GM21390 (cell line): ENCODE data around the gene IFT81.

Experiments used
- ATAC-seq: cut with Tn5 transposase; IDR thresholded peaks from one replicate; pipeline ENCODE4 v1.9.1; 2021; ENCODE audit not compliant: unreplicated experiment

IFT81 gene

GRCh38 chr12:110149086-110149660 lies 25.0 kb downstream of the IFT81 start:
- no peak for ATAC-seq

DNA sequence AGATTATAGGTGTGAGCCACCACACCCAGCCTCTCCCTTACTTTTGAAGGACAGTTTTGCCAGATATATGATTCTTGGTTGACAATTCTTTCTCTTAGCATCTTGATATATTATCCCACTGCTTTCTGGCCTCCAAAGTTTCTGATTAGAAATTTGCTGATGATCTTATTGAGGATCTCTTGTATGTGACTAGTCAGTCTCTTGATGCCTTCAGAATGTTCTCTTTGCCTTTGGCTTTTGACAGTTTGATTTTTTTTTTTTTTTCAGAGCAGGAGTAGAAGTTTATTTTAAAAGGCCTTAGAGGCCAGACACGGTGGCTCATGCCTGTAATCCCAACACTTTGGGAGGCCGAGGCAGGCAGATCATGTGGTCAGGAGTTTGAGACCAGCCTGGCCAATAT lies 32.6 kb downstream of the IFT81 start:
- no peak for ATAC-seq

GRCh38 chr12:110157539-110157938 lies 33.4 kb downstream of the IFT81 start:
- no peak for ATAC-seq

DNA sequence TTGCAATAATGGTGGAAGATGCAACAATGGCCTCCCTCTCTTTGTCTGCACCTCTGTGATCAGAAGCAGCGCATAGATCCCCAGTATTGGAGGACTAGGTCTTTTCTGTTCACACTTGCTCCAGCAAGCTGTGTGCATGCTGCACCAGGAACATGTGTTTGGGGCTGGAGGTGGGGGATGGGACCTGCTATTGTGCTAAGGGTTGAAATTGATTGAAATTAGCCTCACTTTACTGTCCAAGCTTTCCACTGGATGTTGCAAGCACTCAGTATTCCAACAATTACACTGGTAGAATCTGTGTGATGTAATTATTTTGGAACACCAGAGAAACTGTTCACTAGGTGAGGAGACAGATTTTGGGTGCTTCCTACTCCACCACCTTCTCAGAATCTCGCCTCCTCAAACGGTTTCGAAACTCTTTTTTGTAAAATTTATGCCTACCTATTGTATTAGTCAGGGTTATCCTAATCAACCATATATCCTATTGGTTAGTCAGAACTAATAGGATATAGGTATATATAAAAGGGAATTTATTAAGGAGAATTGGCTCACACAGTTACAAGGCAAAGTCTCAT lies 35.6 kb downstream of the IFT81 start:
- ATAC-seq: no peak

- ATAC-seq: peak; percentile 88
Measured at GRCh38 chr12:110165540-110166159, 41.5 kb downstream of the IFT81 start.

DNA sequence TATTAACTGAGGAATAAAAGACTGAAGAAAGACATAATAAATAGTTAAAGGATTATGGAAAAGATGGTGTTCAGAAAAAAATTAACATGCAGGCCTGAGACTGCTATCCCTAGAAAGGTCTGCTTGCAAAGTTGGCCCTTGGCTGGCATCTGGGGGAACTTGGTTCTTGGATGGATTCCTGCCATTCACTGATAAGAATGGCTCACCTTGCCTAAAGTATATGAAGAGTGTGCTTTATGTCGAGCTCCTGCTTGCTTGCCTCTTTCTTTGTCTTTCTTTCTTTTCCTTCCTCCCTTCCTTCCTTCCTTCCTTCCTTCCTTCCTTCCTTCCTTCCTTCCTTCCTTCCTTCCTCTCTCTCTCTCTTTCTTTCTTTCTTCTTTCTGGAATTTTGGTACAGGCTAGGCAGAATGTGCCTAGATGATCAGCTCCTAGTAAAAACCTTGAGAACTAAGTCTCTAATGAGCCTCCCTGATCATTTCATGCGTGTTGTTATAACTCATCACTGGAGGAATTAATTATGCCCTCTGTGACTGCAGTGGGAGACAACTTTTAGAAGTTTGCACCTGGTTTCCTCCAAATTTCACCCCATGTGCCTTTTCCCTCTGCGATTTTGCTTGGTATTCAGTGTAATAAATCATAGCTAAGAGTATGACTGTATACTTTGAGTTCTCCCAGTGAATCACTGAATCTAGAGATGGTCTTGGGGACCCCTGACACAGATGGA lies 44.7 kb downstream of the IFT81 start:
- no peak for ATAC-seq

DNA sequence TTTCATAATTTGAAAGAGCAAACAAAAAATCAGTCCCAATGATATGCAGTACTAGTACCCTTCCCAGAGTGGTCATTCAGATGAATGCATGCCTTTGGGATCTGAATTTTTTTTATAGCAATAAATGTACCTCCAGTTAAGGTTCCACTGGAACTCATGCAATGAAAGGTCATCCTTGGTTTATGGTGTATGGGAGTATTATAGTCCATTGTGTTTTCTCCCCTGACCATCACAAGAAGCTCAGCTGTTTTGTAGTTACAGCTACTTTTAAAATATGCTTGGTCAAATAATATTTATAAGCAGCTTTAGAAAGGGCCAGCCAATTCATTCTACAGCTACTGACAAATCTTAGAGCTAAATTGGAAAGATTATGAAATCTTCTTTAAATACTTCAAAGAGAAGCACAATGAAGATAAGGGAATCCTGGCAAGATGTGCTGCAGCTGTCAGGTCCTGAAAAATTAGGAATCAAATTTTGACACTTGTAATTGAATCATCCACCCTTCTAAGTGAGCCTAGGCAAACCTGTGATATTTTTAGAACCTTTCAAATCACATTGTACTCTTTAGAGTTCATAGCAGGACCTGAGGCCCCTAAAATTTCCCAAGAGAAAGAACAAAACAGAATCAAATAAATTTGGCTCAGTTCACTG lies 46.5 kb downstream of the IFT81 start:
- ATAC-seq: no peak

DNA sequence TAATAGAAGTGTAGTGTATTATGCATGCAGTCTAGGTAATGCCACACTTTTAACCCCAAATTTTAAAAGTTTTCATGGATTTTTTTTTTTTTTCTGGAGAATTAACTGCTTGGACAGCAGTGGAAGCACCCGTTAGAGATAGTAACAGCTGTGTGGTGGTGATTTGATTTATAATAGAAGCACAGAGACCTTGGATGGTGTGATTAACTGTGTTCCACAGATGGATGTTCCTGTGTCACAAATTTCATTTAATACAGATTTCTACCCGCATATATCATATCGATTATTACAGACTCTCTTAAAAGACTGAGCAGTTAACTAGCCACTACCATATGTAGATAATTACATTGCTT lies 47.0 kb downstream of the IFT81 start:
- ATAC-seq: no peak

- no peak for ATAC-seq
Measured at GRCh38 chr12:110171636-110172035, 47.5 kb downstream of the IFT81 start.

DNA sequence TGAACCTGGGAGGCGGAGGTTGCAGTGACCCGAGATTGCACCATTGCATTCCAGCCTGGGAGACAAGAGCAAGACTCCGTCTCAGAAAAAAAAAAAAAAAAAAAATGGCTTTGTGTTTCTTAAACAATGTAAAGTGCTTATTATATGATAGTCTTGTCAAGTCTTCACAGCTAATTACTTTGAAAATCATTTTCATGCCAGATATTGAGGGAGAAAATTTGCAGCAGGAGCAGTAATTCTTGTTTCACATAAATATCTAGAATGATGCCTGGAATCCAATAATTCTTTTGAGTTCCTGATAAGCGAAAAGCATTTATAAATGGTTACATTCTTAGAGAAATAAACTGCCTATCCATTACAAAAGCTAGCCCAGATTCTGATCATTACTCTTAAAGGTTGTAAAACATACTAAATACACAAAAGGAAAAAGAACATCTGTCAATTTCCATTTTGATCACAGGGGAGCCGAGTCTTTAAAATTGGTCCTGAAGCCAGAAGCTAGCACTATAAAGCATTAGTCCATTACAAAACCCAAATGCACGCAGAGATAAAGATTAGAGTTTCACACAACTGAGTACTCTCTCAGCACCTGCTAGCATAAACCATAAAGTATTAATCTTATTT lies 50.3 kb downstream of the IFT81 start:
- ATAC-seq: no peak

DNA sequence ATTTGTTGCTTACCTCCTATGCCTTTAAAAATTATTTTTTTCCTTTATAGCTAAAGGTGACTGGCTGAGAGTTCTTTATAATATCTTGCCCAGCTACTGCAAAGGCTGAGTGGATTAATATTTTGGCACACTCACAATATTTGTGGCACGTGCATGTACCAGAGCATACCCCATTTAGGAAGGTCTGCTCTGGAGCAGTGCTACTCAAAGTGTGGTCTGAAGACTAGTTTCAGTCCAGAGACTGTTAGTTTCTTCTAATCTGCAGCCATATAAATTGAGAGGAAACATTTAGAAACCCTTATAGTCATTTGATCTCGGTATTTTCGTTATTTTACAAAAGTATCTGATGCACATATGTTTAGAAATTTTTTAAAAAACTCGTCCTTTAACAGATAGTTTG lies 51.0 kb downstream of the IFT81 start:
- ATAC-seq: no peak

- ATAC-seq: no peak
Measured at GRCh38 chr12:110176745-110177144, 52.6 kb downstream of the IFT81 start.

DNA sequence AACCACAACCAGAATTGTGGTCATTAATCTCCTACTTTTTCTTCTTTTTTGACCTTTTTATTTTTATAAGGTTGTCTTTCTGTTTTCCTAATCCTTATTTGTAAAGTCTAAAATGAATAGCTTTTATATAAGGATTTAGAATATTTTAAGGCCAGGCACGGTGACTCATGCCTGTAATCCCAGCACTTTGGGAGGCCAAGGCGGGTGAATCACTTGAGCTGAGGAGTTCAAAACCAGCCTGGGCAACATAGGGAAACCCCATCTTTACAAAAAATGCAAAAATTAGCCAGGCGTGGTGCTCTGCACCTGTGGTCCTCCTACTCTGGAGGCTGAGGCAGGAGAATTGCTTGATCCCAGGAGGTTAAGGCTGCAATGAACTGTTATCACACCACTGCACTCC lies 55.1 kb downstream of the IFT81 start:
- no peak for ATAC-seq

DNA sequence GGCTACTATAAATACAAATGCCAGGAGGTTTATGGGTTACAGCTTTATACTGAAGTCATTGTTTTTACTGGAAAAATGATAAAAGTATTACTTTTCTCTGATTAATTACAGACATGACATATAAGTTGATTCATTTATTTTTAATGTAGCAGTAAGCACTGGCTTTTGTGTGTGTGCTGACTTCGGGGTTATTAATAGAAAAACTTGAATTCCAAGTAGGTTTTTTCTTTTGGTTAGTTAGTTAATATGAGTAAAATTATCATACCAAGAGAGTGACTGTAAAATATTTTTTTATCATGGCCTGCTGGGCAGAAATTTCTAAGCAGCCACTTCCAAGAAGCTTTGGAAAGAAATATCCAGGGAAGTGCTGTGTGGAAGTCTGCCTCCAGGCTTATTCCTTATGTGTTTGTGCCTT lies 56.4 kb downstream of the IFT81 start:
- no peak for ATAC-seq

DNA sequence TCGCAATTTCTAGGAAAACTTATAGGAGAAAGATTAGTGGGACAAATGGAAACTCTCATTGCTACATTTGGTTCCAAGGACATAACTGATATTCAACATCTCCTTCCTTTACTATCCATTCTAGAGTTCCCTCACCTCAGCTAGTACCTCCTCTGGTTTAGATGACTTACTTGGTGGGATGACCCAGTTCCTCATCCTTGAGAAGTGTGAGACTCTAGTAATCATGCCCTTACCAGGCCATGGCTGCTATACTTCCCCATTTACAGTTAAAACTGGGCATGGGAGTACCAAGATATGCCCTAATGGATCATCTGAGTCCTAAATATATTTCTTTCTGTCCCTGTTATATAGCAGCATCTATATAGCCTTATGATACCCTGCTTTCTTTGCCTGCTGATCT lies 58.1 kb downstream of the IFT81 start:
- no peak for ATAC-seq

DNA sequence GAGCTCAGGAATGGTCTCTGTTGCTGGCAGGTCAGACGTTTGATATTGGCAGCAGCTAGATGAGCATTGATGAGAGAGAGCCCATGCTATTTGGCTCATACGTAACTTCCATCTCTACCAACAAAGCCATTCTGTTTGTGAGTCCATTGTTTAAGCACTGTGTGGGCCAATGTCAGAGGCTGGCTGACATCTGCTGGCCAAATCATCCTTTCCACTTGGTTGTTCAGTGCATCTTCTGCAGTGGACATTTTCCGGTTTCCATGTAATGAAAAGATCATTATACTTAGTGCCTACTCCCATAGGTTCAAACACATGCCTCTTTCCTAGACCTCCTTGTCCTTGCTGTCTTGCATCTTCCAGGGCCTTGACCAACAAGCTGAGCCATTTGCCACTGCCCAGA lies 59.2 kb downstream of the IFT81 start:
- no peak for ATAC-seq

DNA sequence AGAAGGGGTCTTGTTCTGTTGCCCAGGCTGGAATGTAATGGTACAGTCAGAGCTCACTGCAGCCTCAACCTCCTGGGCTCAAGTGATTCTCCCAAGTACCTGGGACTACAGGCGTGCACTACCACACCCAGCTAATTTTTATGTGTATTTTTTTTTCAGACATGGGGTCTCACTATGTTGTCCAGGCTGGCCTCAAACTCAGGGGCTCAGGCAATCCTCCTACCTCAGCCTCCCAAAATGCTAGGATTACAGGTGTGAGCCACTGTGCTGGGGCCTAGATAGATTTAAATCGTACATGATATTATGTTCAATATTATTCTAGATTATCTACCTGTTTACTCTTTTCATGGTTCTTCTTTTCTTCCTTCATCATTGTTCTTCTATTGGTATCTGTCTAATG lies 61.5 kb downstream of the IFT81 start:
- no peak for ATAC-seq

DNA sequence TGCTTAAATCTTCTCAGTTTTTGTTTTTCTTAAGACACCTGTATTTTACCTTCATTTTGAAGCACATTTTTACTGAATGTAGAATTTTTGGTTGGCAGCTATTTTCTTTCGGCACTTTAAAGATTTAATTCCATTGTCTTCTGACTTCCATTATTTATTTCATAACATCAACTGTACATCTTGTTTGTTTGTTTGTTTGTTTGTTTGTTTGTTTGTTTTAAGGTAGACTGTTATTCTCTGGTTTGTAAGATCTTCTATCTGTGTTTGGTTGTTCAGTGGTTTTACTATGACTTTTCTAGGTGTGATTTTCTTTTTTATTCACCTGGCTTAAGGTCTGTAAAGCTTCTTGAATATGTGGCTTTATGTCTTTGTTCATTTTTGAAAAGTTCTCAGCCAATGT lies 61.9 kb downstream of the IFT81 start:
- ATAC-seq: no peak

- ATAC-seq: no peak
Measured at GRCh38 chr12:110193196-110193595, 69.0 kb downstream of the IFT81 start.

DNA sequence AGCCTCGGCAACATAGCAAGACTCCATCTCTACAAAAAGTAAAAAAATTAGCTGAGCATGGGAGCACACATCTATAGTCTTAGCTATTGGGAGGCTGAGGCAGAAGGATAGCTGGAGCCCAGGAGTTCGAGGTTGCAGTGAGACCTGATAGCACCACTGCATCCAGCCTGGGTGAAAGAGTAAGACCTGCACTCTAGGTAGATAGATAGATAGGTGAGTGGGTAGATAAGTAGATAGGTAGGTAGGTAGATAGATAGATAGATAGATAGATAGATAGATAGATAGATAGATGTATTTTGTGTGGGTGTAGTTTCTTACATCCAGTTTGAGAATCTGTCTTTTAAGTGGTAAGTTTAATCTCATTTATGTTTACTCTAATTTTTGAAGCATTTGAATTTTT lies 72.8 kb downstream of the IFT81 start:
- ATAC-seq: no peak

DNA sequence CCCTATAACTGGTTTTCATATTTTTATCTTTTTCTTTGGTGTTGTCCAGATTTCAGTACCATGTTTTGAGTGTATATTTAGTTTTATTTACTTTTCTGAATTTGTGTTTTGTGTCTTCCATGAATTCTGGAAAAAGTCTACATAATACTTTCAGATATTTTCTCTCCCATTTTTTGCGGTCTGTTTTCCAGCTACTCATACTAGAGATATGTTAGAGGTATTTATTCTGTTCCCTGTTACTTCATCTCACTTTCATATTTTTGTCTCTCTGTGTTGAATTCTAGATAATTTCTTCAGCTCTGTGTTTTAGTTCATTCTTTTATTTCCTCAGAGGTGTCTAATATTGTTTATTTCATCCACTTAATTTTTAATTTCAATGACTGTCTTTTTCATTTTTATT lies 74.2 kb downstream of the IFT81 start:
- no peak for ATAC-seq
